Caco-2 (cell line): ENCODE data around the gene SHF. TPM values are rescaled to one million over a fixed set of nuclear protein-coding genes. Genes with fewer than 3 reads are reported as not detected.
A peak's percentile ranks its signal among the peaks of the same experiment; 100 is the strongest.

Source experiments
- BruUV-seq: library from RNA; stranded (reverse); fragments of 400-500 nt; replicated peaks from 2 replicates; lab custom pipeline; 2021; lab: Mats Ljungman, UMichigan
- CTCF ChIA-PET: fragments of 300-600 bp; sonication (Branson Sonifier 250); formaldehyde crosslinking; loops from one replicate; lab custom pipeline; 2022; ENCODE audit warnings: antibody characterized with exemption; lab: Charles Lee
- POLR2A ChIA-PET: fragments of 300-600 bp; sonication (Branson Sonifier 250); formaldehyde crosslinking; loops from one replicate; lab custom pipeline; 2022; ENCODE audit warnings: antibody characterized with exemption; lab: Charles Lee
- DNase-seq, 2 experiments: peaks; one replicate each; pipeline versions ENCODE4 v3.0.0 to v3.0.0-alpha.2; 2020 to 2022
- H3K27me3 ChIP-seq: replicated peaks from 2 replicates; pipeline ENCODE4 v1.6.0; 2011; ENCODE audit warnings: low read length; ENCODE audit not compliant: control insufficient read depth, insufficient read depth
- H3K36me3 ChIP-seq: 2 replicates; pipeline ENCODE4 v1.5.1; 2011; ENCODE audit warnings: low read length; ENCODE audit not compliant: control insufficient read depth, insufficient read depth
- H3K4me1 ChIP-seq: fragments of 250-450 bp; sonication (Bioruptor Pico); 2 replicates; pipeline ENCODE4 v1.5.1; 2020; ENCODE audit warnings: mild to moderate bottlenecking
- H3K4me3 ChIP-seq: 2 replicates; pipeline ENCODE4 v1.5.1; 2011; ENCODE audit warnings: low read depth, mild to moderate bottlenecking, control low read depth, low read length
- H3K9me3 ChIP-seq: fragments of 250-450 bp; sonication (Bioruptor Pico); 2 replicates; pipeline ENCODE4 v1.5.1; 2020; ENCODE audit warnings: mild to moderate bottlenecking, moderate library complexity
- H3K27ac Mint-ChIP-seq: one replicate; pipeline ENCODE4 v1.8.0; 2022; ENCODE audit warnings: mixed read lengths; ENCODE audit not compliant: unreplicated experiment
- H3K27me3 Mint-ChIP-seq: one replicate; pipeline ENCODE4 v1.8.0; 2022; ENCODE audit warnings: mixed read lengths; ENCODE audit not compliant: insufficient read depth, unreplicated experiment
- H3K36me3 Mint-ChIP-seq: one replicate; pipeline ENCODE4 v1.8.0; 2022; ENCODE audit warnings: mild to moderate bottlenecking, mixed read lengths; ENCODE audit not compliant: insufficient read depth, unreplicated experiment
- H3K4me1 Mint-ChIP-seq: one replicate; pipeline ENCODE4 v1.8.0; 2022; ENCODE audit warnings: low read depth, mixed read lengths; ENCODE audit not compliant: unreplicated experiment
- H3K4me3 Mint-ChIP-seq: one replicate; pipeline ENCODE4 v1.8.0; 2022; ENCODE audit warnings: mild to moderate bottlenecking, moderate library complexity, mixed read lengths; ENCODE audit not compliant: unreplicated experiment
- H3K9me3 Mint-ChIP-seq: one replicate; pipeline ENCODE4 v1.8.0; 2022; ENCODE audit warnings: mixed read lengths; ENCODE audit not compliant: unreplicated experiment
- intact Hi-C: fragments of 100-400 bp; cut with micrococcal nuclease; formaldehyde crosslinking; loops from one replicate; pipeline ENCODE4 v1.10.0; 2022; ENCODE audit not compliant: unreplicated experiment
- total RNA-seq: library from RNA; stranded (reverse); gene quantifications from 2 replicates; pipeline ENCODE4 v1.2.3, GENCODE V29; 2022
- TF ChIP-seq, protein P1 (sequence below), 2 experiments: fragments of 200-600 bp in 1 of 2; IDR thresholded peaks; 1 replicate in 1 of 2; 2 replicates in 1 of 2; pipeline versions ENCODE4 v1.5.1 to v1.8.0; 2011 to 2022; ENCODE audit warnings: antibody characterized with exemption in 1 of 2, control low read depth in 1 of 2, inconsistent platforms in 1 of 2, low read depth in 1 of 2, low read length in 1 of 2, mild to moderate bottlenecking in 1 of 2, moderate library complexity in 1 of 2; ENCODE audit not compliant: insufficient read depth in 1 of 2, severe bottlenecking in 1 of 2, unreplicated experiment in 1 of 2

The SHF gene
- total RNA-seq, 1 experiment from 2014 or later: 11.9 TPM

DNA sequence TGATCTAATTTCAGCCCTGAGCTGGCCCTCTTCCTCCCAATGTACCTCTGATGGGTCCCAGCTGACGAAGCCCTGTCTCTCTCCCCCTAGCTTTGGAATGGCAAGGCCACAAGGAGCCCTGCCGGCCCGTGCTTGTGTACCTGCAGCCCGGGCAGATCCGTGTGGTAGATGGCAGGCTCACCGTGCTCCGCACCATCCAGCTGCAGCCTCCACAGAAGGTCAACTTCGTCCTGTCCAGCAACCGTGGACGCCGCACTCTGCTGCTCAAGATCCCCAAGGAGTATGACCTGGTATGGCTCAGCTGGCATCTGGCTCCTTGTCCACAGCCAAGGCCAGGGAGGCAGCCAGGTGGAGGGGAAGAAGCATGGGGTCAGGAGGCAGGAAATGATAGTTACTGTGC, 43.8 kb downstream of the SHF start:
- Mint-ChIP-seq H3K27me3 (no peaks in the 10 kb centered on the region), H3K9me3 (no peaks in the 10 kb centered on the region), H3K4me3 (no peak overlapping the region), H3K36me3 (no peaks in the 10 kb centered on the region), H3K4me1 (peaks cover 3% of the 10 kb centered on the region), H3K27ac (no peak overlapping the region)
- peaks cover 5% of the 10 kb centered on the region; the same call in 1 of the 2 replicates for H3K4me1 ChIP-seq
- DNase-seq: no peak
- TF ChIP-seq, protein P1, sequence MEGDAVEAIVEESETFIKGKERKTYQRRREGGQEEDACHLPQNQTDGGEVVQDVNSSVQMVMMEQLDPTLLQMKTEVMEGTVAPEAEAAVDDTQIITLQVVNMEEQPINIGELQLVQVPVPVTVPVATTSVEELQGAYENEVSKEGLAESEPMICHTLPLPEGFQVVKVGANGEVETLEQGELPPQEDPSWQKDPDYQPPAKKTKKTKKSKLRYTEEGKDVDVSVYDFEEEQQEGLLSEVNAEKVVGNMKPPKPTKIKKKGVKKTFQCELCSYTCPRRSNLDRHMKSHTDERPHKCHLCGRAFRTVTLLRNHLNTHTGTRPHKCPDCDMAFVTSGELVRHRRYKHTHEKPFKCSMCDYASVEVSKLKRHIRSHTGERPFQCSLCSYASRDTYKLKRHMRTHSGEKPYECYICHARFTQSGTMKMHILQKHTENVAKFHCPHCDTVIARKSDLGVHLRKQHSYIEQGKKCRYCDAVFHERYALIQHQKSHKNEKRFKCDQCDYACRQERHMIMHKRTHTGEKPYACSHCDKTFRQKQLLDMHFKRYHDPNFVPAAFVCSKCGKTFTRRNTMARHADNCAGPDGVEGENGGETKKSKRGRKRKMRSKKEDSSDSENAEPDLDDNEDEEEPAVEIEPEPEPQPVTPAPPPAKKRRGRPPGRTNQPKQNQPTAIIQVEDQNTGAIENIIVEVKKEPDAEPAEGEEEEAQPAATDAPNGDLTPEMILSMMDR (IDR thresholded peaks at IDR 0.05; ENCODE audit: insufficient read depth in 1 of 2, low read depth in 1 of 2, low read length in 1 of 2, severe bottlenecking in 1 of 2, unreplicated experiment in 1 of 2): no peak
- ChIA-PET CTCF (no interaction called here), POLR2A (no interaction called here)
- no peaks in the 10 kb centered on the region for H3K9me3 ChIP-seq
- H3K27me3 ChIP-seq: no peaks in the 10 kb centered on the region
- intact Hi-C loops: no loop called here
- no peaks in the 10 kb centered on the region for H3K36me3 ChIP-seq
- no TSS peak for BruUV-seq
- H3K4me3 ChIP-seq: no peak overlapping the region

DNA sequence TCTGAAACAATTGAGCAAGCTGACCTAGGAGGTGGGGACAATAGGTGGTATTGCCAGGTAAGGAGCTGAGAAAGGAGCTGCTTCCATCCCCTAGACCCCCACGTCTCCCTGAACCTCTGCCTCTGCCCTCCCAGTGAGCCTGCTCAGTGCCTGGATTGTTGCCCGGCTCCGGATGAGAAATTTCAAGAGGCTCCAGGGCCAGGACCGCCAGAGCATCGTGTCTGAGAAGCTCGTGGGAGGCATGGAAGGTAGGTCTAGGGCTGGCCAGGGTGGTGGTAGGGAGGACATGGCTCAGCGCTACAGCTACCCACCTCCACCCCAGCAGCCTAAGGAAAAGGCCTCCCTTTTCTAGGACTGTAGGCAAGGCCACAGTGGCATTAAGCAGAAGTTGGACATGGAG, 44.7 kb downstream of the SHF start:
- BruUV-seq: no TSS peak
- Mint-ChIP-seq H3K4me1 (no peaks in the 10 kb centered on the region), H3K27ac (no peak overlapping the region), H3K36me3 (no peaks in the 10 kb centered on the region), H3K4me3 (no peak overlapping the region), H3K9me3 (no peaks in the 10 kb centered on the region), H3K27me3 (no peaks in the 10 kb centered on the region)
- intact Hi-C loops: no loop called here
- ChIA-PET CTCF (no interaction called here), POLR2A (no interaction called here)
- H3K36me3 ChIP-seq: no peaks in the 10 kb centered on the region
- H3K27me3 ChIP-seq: no peaks in the 10 kb centered on the region
- TF ChIP-seq, protein P1 (IDR thresholded peaks at IDR 0.05; ENCODE audit: insufficient read depth in 1 of 2, low read depth in 1 of 2, low read length in 1 of 2, severe bottlenecking in 1 of 2, unreplicated experiment in 1 of 2): no peak
- H3K9me3 ChIP-seq: no peaks in the 10 kb centered on the region
- H3K4me3 ChIP-seq: no peak overlapping the region
- peaks cover 5% of the 10 kb centered on the region; the same call in 1 of the 2 replicates for H3K4me1 ChIP-seq
- DNase-seq: no peak

- no peak for DNase-seq
- H3K4me1 ChIP-seq: no peaks in the 10 kb centered on the region; the same call in 1 of the 2 replicates
- Mint-ChIP-seq H3K9me3 (no peaks in the 10 kb centered on the region), H3K4me3 (no peak overlapping the region), H3K4me1 (no peaks in the 10 kb centered on the region), H3K27me3 (no peaks in the 10 kb centered on the region), H3K27ac (peak overlapping the region; percentile 23), H3K36me3 (no peaks in the 10 kb centered on the region)
- H3K4me3 ChIP-seq: no peak overlapping the region
- ChIA-PET CTCF (no interaction called here), POLR2A (no interaction called here)
- TF ChIP-seq, protein P1 (IDR thresholded peaks at IDR 0.05; ENCODE audit: insufficient read depth in 1 of 2, low read depth in 1 of 2, low read length in 1 of 2, severe bottlenecking in 1 of 2, unreplicated experiment in 1 of 2): no peak
- BruUV-seq: no TSS peak
- no peaks in the 10 kb centered on the region for H3K36me3 ChIP-seq
- intact Hi-C loops: no loop called here
- H3K9me3 ChIP-seq: no peaks in the 10 kb centered on the region
- H3K27me3 ChIP-seq: no peaks in the 10 kb centered on the region
Measured at GRCh38 chr15:45141386-45141785, 46.4 kb downstream of the SHF start.
